Neural crest cell (in vitro differentiated cells): ENCODE measurements around the gene CXCL3. TPM values are rescaled to one million over a fixed set of nuclear protein-coding genes. Genes with fewer than 3 reads are reported as not detected.

Source experiments
- DNase-seq: peaks from one replicate; pipeline ENCODE4 v3.0.0; 2021; ENCODE audit warnings: low read depth, mixed read lengths, low spot score
- H3K27ac Mint-ChIP-seq: one replicate; pipeline ENCODE4 v1.8.0; 2021; ENCODE audit warnings: mild to moderate bottlenecking, mixed read lengths; ENCODE audit not compliant: unreplicated experiment
- H3K27me3 Mint-ChIP-seq: 2 replicates; pipeline ENCODE4 v1.8.0; 2021; ENCODE audit warnings: low read depth, mild to moderate bottlenecking, mixed read lengths
- H3K36me3 Mint-ChIP-seq: 2 replicates; pipeline ENCODE4 v1.8.0; 2021; ENCODE audit warnings: low read depth, mild to moderate bottlenecking, mixed read lengths
- H3K4me1 Mint-ChIP-seq: 2 replicates; pipeline ENCODE4 v1.8.0; 2021; ENCODE audit warnings: mixed read lengths
- H3K4me3 Mint-ChIP-seq: one replicate; pipeline ENCODE4 v1.8.0; 2021; ENCODE audit warnings: mild to moderate bottlenecking, mixed read lengths
- H3K9me3 Mint-ChIP-seq: 2 replicates; pipeline ENCODE4 v1.8.0; 2021; ENCODE audit warnings: mixed read lengths
- total RNA-seq: library from RNA; stranded (reverse); gene quantifications from 2 replicates; pipeline ENCODE4 v1.2.1, GENCODE V29; 2021
- TF ChIP-seq, protein P1 (sequence below): fragments of 200-600 bp; sonication (generic); conservative IDR thresholded peaks from 2 replicates; pipeline ENCODE4 v1.5.0; 2021; ENCODE audit warnings: antibody characterized with exemption, mild to moderate bottlenecking

Gene CXCL3
- total RNA-seq, 1 donor from 2014 or later, result 0.63 TPM

DNA sequence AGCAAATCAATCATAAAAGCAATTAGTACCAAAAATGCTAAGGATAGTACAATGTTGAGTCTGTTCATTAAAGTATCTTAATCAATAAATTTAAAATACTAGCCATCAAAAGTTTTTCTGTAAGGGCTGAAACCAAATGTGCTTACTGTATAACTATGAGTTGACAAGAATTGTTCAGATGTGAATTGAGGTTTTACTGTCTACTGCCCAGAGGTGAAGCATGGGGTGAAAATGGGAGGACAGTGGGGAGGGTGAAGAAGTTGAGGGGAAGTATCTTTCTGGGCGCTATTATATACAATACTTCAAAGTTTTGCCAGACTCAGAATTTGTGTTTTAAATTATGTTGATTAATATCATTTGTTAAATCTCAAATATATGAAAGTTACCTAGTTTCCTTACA is 46.4 kb downstream of the CXCL3 start:
- Mint-ChIP-seq H3K4me3 (no peak overlapping the region), H3K4me1 (no peaks in the 10 kb centered on the region), H3K9me3 (no peaks in the 10 kb centered on the region), H3K27ac (no peak overlapping the region), H3K27me3 (peaks cover 24% of the 10 kb centered on the region), H3K36me3 (no peaks in the 10 kb centered on the region)
- TF ChIP-seq, protein P1, sequence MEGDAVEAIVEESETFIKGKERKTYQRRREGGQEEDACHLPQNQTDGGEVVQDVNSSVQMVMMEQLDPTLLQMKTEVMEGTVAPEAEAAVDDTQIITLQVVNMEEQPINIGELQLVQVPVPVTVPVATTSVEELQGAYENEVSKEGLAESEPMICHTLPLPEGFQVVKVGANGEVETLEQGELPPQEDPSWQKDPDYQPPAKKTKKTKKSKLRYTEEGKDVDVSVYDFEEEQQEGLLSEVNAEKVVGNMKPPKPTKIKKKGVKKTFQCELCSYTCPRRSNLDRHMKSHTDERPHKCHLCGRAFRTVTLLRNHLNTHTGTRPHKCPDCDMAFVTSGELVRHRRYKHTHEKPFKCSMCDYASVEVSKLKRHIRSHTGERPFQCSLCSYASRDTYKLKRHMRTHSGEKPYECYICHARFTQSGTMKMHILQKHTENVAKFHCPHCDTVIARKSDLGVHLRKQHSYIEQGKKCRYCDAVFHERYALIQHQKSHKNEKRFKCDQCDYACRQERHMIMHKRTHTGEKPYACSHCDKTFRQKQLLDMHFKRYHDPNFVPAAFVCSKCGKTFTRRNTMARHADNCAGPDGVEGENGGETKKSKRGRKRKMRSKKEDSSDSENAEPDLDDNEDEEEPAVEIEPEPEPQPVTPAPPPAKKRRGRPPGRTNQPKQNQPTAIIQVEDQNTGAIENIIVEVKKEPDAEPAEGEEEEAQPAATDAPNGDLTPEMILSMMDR, result no peak
- no peak for DNase-seq

DNA sequence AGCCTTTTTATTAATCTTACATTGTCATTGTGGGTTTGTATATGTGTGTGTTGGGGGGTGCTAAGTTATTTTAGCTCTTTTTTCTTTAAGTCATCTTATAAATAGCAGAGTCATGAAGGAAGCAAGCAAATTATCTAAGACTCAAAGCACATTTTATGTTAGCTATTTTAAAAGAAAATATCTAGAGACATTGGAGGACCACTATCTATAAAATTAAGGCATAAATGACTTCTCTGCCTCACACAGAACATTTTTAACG is 46.8 kb downstream of the CXCL3 start:
- Mint-ChIP-seq H3K4me1 (no peaks in the 10 kb centered on the region), H3K36me3 (no peaks in the 10 kb centered on the region)

DNA sequence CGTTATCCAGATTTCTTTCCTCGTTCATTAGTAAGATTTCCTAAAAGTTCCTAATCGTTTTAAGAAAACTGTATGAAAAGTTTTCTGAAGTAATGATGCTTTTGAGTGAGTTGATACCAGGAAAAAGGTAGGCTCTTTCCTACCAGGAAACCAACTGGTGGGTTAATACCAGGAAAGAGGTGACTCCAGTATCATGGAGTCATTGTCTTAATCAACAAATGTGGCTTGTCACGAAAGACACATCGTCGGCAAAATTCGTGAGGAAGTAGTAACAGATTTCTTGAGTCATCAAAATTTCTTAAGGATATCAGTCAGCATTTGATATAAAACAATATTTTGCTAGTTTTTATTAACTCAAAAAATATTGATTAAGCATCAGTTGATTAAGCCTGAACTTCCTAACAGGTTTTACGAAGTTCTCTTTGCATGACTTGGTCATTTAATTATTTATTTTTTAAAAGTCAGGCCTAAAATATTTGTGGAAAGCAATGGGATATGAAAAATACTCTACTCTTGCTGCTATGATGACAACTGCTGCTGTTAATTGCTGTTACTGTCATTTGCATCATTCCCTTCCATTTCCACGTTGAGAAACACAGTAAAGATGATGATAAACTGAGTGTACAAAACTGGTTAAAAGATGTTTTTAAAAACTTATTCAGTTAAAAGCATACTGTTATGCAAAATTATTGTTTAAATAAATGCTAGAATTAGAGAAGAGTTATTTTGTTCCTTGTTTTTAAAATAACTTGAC is 47.3 kb downstream of the CXCL3 start:
- Mint-ChIP-seq H3K36me3 (no peaks in the 10 kb centered on the region), H3K9me3 (no peaks in the 10 kb centered on the region), H3K27me3 (peaks cover 21% of the 10 kb centered on the region), H3K4me3 (no peak overlapping the region), H3K4me1 (no peaks in the 10 kb centered on the region), H3K27ac (no peak overlapping the region)
- TF ChIP-seq, protein P1, result no peak
- DNase-seq, result no peak

More for the DNA sequence above, 46.8 kb downstream of the CXCL3 start:
- peaks cover 21% of the 10 kb centered on the region for H3K27me3 Mint-ChIP-seq
- no peak overlapping the region for H3K4me3 Mint-ChIP-seq
- H3K27ac Mint-ChIP-seq, result no peak overlapping the region
- no peaks in the 10 kb centered on the region for H3K9me3 Mint-ChIP-seq
- DNase-seq, result no peak
- TF ChIP-seq, protein P1, result no peak

DNA sequence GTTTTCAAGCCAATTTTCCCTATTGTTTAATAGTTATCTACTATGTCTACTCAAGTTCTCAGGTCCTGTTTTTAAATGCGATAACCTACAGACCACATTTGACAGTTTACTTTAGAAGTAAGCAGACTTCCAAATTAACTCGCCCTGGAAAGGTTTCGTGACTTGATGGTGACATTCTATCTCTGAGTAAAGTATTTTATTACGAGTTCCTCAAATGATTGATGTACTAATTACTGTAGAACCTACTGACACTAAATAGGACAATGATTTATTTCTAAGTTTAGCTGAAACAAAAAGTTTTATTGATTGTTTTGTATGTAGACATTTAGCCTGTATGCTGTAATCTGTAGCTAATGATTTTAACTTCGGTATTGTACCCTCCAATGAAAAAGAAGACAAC is 48.6 kb downstream of the CXCL3 start:
- no peaks in the 10 kb centered on the region for H3K9me3 Mint-ChIP-seq
- no peak for DNase-seq
- H3K4me1 Mint-ChIP-seq, result no peaks in the 10 kb centered on the region
- H3K27ac Mint-ChIP-seq, result no peak overlapping the region
- no peaks in the 10 kb centered on the region for H3K36me3 Mint-ChIP-seq
- TF ChIP-seq, protein P1, result no peak
- peaks cover 12% of the 10 kb centered on the region for H3K27me3 Mint-ChIP-seq
- no peak overlapping the region for H3K4me3 Mint-ChIP-seq

DNA sequence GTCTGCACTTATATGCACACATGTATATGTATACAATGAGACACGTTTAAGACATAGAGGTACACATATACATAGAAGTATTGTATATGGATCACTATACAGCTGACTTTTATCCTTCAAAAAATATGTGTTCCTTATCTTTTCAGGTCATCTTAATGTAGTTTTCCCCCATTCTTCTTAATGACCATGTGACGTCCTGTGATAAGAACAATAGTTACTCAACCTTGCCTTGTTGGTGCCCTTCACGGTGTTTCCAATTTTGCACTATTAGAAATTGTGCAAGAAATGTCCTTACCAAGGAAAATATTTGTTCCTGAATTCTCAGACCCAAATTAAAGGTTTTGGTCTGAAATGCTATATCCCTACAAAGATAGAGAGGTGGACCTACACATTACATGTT is 49.5 kb downstream of the CXCL3 start:
- Mint-ChIP-seq H3K36me3 (no peaks in the 10 kb centered on the region), H3K4me1 (no peaks in the 10 kb centered on the region), H3K9me3 (no peaks in the 10 kb centered on the region), H3K27me3 (peaks cover 9% of the 10 kb centered on the region), H3K4me3 (no peak overlapping the region), H3K27ac (no peak overlapping the region)
- TF ChIP-seq, protein P1, result no peak
- DNase-seq, result no peak
